C4-2B (cell line): ENCODE measurements around the gene PLAAT1.

Source experiments
- H3K27ac ChIP-seq: fragments of 450-650 bp; 2 replicates; pipeline ENCODE4 v1.5.1; 2017
- CTCF ChIP-seq: fragments of 450-650 bp; conservative IDR thresholded peaks from 2 replicates; pipeline ENCODE4 v1.5.1; 2017; ENCODE audit warnings: mild to moderate bottlenecking
- ZFX ChIP-seq: fragments of 450-650 bp; IDR thresholded peaks from 2 replicates; pipeline ENCODE4 v1.6.1; 2017

The PLAAT1 gene

DNA sequence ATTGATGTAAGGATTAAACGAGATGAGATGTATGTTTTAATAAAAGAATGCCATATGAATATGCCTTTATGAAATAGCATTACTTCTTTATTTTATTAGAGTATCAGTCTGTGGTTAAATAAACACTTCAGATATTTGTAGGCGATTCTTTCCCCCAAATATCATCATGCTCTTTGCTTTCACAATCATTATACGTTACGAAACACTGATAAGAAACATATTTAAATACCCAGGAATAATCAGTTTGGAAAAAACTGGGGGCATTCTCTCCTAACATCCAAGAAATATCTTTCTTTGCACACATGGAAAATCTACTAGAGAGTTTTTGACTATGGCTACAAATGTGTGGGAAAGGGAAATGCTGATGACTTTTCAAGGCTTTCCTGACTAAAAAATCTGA lies 4.4 kb upstream of the PLAAT1 start:
- no peak overlapping the region for H3K27ac ChIP-seq
- TF ChIP-seq CTCF = no peak
- no peak for TF ChIP-seq ZFX

DNA sequence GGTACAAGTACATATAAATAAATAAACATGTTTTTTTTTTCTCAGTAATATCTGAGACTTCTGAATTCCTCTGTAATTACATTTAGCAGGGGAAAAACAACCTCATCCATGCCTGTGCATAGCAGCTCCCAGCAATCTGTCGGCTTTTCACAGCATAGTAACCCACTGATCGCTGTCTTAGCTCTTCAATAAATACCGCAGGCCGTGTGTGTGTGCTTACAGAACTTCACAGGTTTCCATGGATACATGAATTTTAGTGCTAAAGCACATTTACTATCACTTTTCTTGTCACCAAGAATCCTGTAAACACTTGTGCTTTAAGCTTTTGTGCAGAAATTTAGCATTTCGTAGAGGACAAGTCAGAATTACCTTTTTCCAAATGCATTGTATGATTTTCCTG lies 4.0 kb upstream of the PLAAT1 start:
- TF ChIP-seq ZFX (no peak), CTCF (no peak)
- H3K27ac ChIP-seq = no peak overlapping the region

GRCh38 chr3:193240436-193240849 lies 579 bp upstream of the PLAAT1 start:
- no peak overlapping the region for H3K27ac ChIP-seq
- TF ChIP-seq CTCF = no peak
- TF ChIP-seq ZFX = no peak

- TF ChIP-seq ZFX = no peak
- TF ChIP-seq CTCF = no peak
- no peak overlapping the region for H3K27ac ChIP-seq
Observed at GRCh38 chr3:193241716-193242115, 694 bp downstream of the PLAAT1 start.

- no peak overlapping the region for H3K27ac ChIP-seq
- TF ChIP-seq CTCF (no peak), ZFX (no peak)
Observed at GRCh38 chr3:193243571-193243970, 2.5 kb downstream of the PLAAT1 start.

- no peak for TF ChIP-seq CTCF
- no peak for TF ChIP-seq ZFX
- no peak overlapping the region for H3K27ac ChIP-seq
Observed at GRCh38 chr3:193248848-193249468, 7.9 kb downstream of the PLAAT1 start.

DNA sequence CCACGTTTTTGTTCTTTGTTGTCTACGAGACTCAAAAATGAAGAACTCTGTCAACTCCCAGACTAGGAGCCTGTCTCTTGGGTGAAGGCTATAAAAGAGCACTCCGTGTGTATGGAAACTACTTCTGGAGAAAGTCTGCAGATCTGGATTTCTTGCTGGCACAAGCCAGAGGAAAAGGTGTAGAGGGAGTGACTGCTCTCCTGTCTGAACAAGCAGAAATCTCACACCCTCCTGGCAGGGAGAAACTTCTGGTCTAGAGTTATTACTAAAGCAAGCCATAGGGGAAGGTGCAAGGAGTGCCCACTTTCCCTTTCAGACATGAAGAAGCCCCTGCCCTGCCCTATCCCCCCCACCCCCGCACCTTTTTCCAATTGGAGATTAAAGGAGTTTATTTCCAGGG lies 9.5 kb downstream of the PLAAT1 start:
- TF ChIP-seq CTCF (no peak), ZFX (no peak)
- H3K27ac ChIP-seq = no peak overlapping the region
